HepG2 (cell line): Measurements from ENCODE around the gene C2orf76. TPM values are rescaled to one million over a fixed set of nuclear protein-coding genes. Genes with fewer than 3 reads are reported as not detected.

Experiments
- ATAC-seq: fragments of 200-7000 bp; cut with Tn5 transposase; 3 replicates; pipeline ENCODE4 v1.9.1; 2020; ENCODE audit warnings: mild to moderate bottlenecking, moderate library complexity
- BruUV-seq: library from RNA; stranded (reverse); fragments of 400-500 nt; replicated peaks from 2 replicates; lab custom pipeline; 2021; lab: Mats Ljungman, UMichigan
- CTCF ChIA-PET: fragments of 300-600 bp; formaldehyde crosslinking; extraction: SDS; loops from one replicate; lab custom pipeline; 2021; ENCODE audit warnings: low total read pairs, inconsistent platforms, low intra/inter-chr PET ratio; lab: Yijun Ruan, JAX
- POLR2A ChIA-PET: fragments of 350-600 bp; sonication (Branson Sonifier 250); formaldehyde crosslinking; loops from one replicate; lab custom pipeline; 2020; ENCODE audit warnings: antibody characterized with exemption, inconsistent platforms; lab: Yijun Ruan, JAX
- DNase-seq: peaks from one replicate; pipeline ENCODE4 v3.0.0-alpha.2; 2015; ENCODE audit warnings: low spot score
- FAIRE-seq: peaks from 3 replicates; lab custom pipeline; 2011; peaks lifted over from hg19 to GRCh38; lab: Jason Lieb, UNC
- H2AFZ ChIP-seq: one replicate; pipeline ENCODE4 v1.6.1; 2011; ENCODE audit warnings: low read length, inconsistent platforms
- H3K27ac ChIP-seq: fragments of 300-600 bp; 3 replicates; pipeline ENCODE4 v1.8.0; 2011; ENCODE audit warnings: mixed run types, mild to moderate bottlenecking, mixed read lengths, low read length, inconsistent platforms; ENCODE audit not compliant: insufficient read depth; ENCODE audit errors: extremely low read length
- H3K27me3 ChIP-seq, 2 experiments: fragments of 200-600 bp in 1 of 2; 2 replicates in 1 of 2; 3 replicates in 1 of 2; pipeline versions ENCODE4 v1.6.0 to v1.8.0; 2011; ENCODE audit warnings: low read length in 2 of 2, mild to moderate bottlenecking in 2 of 2, moderate library complexity in 2 of 2, inconsistent platforms in 1 of 2; ENCODE audit not compliant: insufficient read depth in 2 of 2, control insufficient read depth in 1 of 2
- H3K36me3 ChIP-seq, 2 experiments: fragments of 200-600 bp in 1 of 2; replicated peaks in 1 of 2; 2 replicates in 1 of 2; 3 replicates in 1 of 2; pipeline versions ENCODE4 v1.5.1 to v1.8.0; 2011; ENCODE audit warnings: low read length in 2 of 2, inconsistent platforms in 1 of 2; ENCODE audit not compliant: insufficient read depth in 2 of 2, control insufficient read depth in 1 of 2
- H3K4me1 ChIP-seq: 2 replicates; pipeline ENCODE4 v1.5.1; 2012; ENCODE audit warnings: low read length, inconsistent platforms; ENCODE audit not compliant: insufficient read depth
- H3K4me2 ChIP-seq: 2 replicates; pipeline ENCODE4 v1.6.0; 2011; ENCODE audit warnings: low read depth, low read length, inconsistent platforms
- H3K4me3 ChIP-seq, 3 experiments: fragments of 200-600 bp in 1 of 3; sonication (generic), shearing (Covaris generic) in 1 of 3; replicated peaks in 1 of 3; 2 replicates each; pipeline ENCODE4 v1.5.1; 2011 to 2016; ENCODE audit warnings: low read length in 3 of 3, inconsistent platforms in 2 of 3, low read depth in 2 of 3, mild to moderate bottlenecking in 2 of 3, control low read depth in 1 of 3, mixed read lengths in 1 of 3; ENCODE audit not compliant: insufficient read depth in 1 of 3
- H3K79me2 ChIP-seq: one replicate; pipeline ENCODE4 v1.6.1; 2011; ENCODE audit warnings: low read length, inconsistent platforms; ENCODE audit not compliant: insufficient read depth
- H3K9ac ChIP-seq: 2 replicates; pipeline ENCODE4 v1.6.0; 2011; ENCODE audit warnings: mild to moderate bottlenecking, low read depth, low read length, inconsistent platforms; ENCODE audit not compliant: insufficient read depth
- H3K9me3 ChIP-seq: 2 replicates; pipeline ENCODE4 v1.5.1; 2012; ENCODE audit warnings: mild to moderate bottlenecking, low read length
- H4K20me1 ChIP-seq: 2 replicates; pipeline ENCODE4 v1.6.0; 2011; ENCODE audit warnings: inconsistent platforms, mild to moderate bottlenecking, low read length, moderate library complexity; ENCODE audit not compliant: insufficient read depth
- CTCF ChIP-seq: sonication (generic); formaldehyde crosslinking; IDR thresholded peaks from 2 replicates; pipeline ENCODE4 v1.5.0; 2020; ENCODE audit warnings: mild to moderate bottlenecking, missing genetic modification reagents, moderate library complexity
- E2F5 ChIP-seq: sonication (generic); formaldehyde crosslinking; conservative IDR thresholded peaks from 2 replicates; pipeline ENCODE4 v1.4.0; 2020; ENCODE audit warnings: missing genetic modification reagents
- ETV6 ChIP-seq: sonication (generic); formaldehyde crosslinking; conservative IDR thresholded peaks from 2 replicates; pipeline ENCODE4 v1.4.0; 2020; ENCODE audit warnings: missing genetic modification reagents
- FOSL2 ChIP-seq: sonication (generic); formaldehyde crosslinking; IDR thresholded peaks from 2 replicates; pipeline ENCODE4 v1.4.0; 2020; ENCODE audit warnings: missing genetic modification reagents
- MAF1 ChIP-seq: sonication (generic); formaldehyde crosslinking; IDR thresholded peaks from 2 replicates; pipeline ENCODE4 v1.5.0; 2020; ENCODE audit warnings: missing genetic modification reagents, borderline replicate concordance
- MIER3 ChIP-seq: IDR thresholded peaks from 2 replicates; pipeline ENCODE4 v1.6.1; 2016; ENCODE audit warnings: missing compliant biosample characterization, borderline replicate concordance
- NFAT5 ChIP-seq: sonication (generic); formaldehyde crosslinking; IDR thresholded peaks from 2 replicates; pipeline ENCODE4 v1.4.0; 2020; ENCODE audit warnings: missing genetic modification reagents
- ZMYM2 ChIP-seq: sonication (generic); formaldehyde crosslinking; IDR thresholded peaks from 2 replicates; pipeline ENCODE4 v1.8.0; 2022; ENCODE audit warnings: mild to moderate bottlenecking, missing genetic modification reagents
- ZNF12 ChIP-seq: sonication (generic); formaldehyde crosslinking; IDR thresholded peaks from 2 replicates; pipeline ENCODE4 v1.5.0; 2020; ENCODE audit warnings: missing genetic modification reagents
- ZNF121 ChIP-seq: sonication (generic); formaldehyde crosslinking; IDR thresholded peaks from 2 replicates; pipeline ENCODE4 v1.5.0; 2020; ENCODE audit warnings: mild to moderate bottlenecking, missing genetic modification reagents
- ZNF432 ChIP-seq: sonication (generic); formaldehyde crosslinking; IDR thresholded peaks from 2 replicates; pipeline ENCODE4 v1.5.0; 2020; ENCODE audit warnings: missing genetic modification reagents, mild to moderate bottlenecking, borderline replicate concordance
- ZSCAN9 ChIP-seq: IDR thresholded peaks from 2 replicates; pipeline ENCODE4 v1.6.1; 2016; ENCODE audit warnings: borderline replicate concordance
- WGBS: methylation state at CpG from one replicate; pipeline ENCODE4 v1.1.6; 2017; ENCODE audit warnings: low lambda C conversion rate; 5-methylcytosine and 5-hydroxymethylcytosine counted together
- in situ Hi-C: cut with HindIII; loops from 2 replicates; pipeline ENCODE4 v1.10.0; 2017; ENCODE audit warnings: low pct_unique_long_range_greater_than_20kb; ENCODE audit not compliant: extremely low pct_ligation_motif_present
- intact Hi-C: fragments of 100-400 bp; cut with micrococcal nuclease; formaldehyde crosslinking; loops from one replicate; pipeline ENCODE4 v1.10.0; 2022; ENCODE audit not compliant: unreplicated experiment
- polyA plus RNA-seq, 8 experiments: library from polyadenylated mRNA; depleted of rRNA in 3 of 8; stranded (reverse) in 7 of 8; unstranded in 1 of 8; fragments of >200 nt; fragmentation: Illumina TruSeq in 4 of 8; extraction: Trizol in 4 of 8; gene quantifications; 2 replicates each; pipeline versions ENCODE4 v1.2.1 to v1.2.3, GENCODE V29; 2011 to 2016; ENCODE audit warnings: low read depth in 4 of 8, missing spikeins in 1 of 8, mixed read lengths in 1 of 8; ENCODE audit not compliant: insufficient read depth in 1 of 8
- total RNA-seq, 5 experiments: library from RNA; depleted of rRNA; stranded (reverse); fragments of >200 nt; fragmentation: Illumina TruSeq; extraction: Trizol; gene quantifications; 2 replicates each; pipeline ENCODE4 v1.2.3, GENCODE V29; 2016; ENCODE audit warnings: low read depth in 1 of 5

Gene C2orf76
- total and polyA plus RNA-seq, 2 of the 13 experiments (the other 11 are each of a cell fraction or from before 2014, with no cell fraction given): 7.7 to 8.5 TPM

- intact Hi-C loops (no loop called here), in situ Hi-C loops (no loop called here)
- Histone ChIP-seq H3K9ac (no peak overlapping the region), H3K27ac (no peak overlapping the region), H3K4me2 (no peak overlapping the region), H3K4me1 (no peaks in the 10 kb centered on the region), H4K20me1 (no peaks in the 10 kb centered on the region), H3K79me2 (no peaks in the 10 kb centered on the region), H3K27me3 (no peaks in the 10 kb centered on the region), H3K36me3 (no peaks in the 10 kb centered on the region), H2AFZ (no peak overlapping the region), H3K9me3 (no peaks in the 10 kb centered on the region), H3K4me3 (no peak overlapping the region)
- ChIA-PET POLR2A (no interaction called here), CTCF (no interaction called here)
- TF ChIP-seq ZNF121 (CRISPR knock-in tag): peak; percentile 67
- no peak for TF ChIP-seq CTCF (CRISPR knock-in tag)
- no peak for TF ChIP-seq ZNF12 (CRISPR knock-in tag)
- no peak for TF ChIP-seq E2F5 (CRISPR knock-in tag)
- BruUV-seq: no TSS peak
- FAIRE-seq (no peak), DNase-seq (no peak), ATAC-seq (no peak)
- WGBS: 85% methylated on average over 2 of the region's 2 CpGs
Observed at GRCh38 chr2:119333833-119334232, 32.8 kb downstream of the C2orf76 start.

- Histone ChIP-seq H3K4me1 (no peaks in the 10 kb centered on the region), H3K4me2 (no peak overlapping the region), H3K4me3 (no peak overlapping the region), H4K20me1 (no peaks in the 10 kb centered on the region), H3K9ac (no peak overlapping the region), H3K27ac (no peak overlapping the region), H2AFZ (no peak overlapping the region), H3K9me3 (no peaks in the 10 kb centered on the region), H3K36me3 (no peaks in the 10 kb centered on the region), H3K79me2 (no peaks in the 10 kb centered on the region), H3K27me3 (no peaks in the 10 kb centered on the region)
- FAIRE-seq: peak; percentile 8
- intact Hi-C loops (no loop called here), in situ Hi-C loops (no loop called here)
- ATAC-seq: no peak
- POLR2A ChIA-PET: no interaction called here
- no peak for DNase-seq
- CTCF ChIA-PET: no interaction called here
- BruUV-seq: no TSS peak
- 88% methylated on average over 3 of the region's 3 CpGs for WGBS
- TF ChIP-seq NFAT5 (CRISPR knock-in tag): no peak
- TF ChIP-seq ZMYM2 (CRISPR knock-in tag): no peak
- TF ChIP-seq MIER3: no peak
- TF ChIP-seq ZNF432: no peak
- TF ChIP-seq MAF1 (CRISPR knock-in tag): no peak
- TF ChIP-seq FOSL2: peak; percentile 22; the same call in 1 of the 2 replicates
- TF ChIP-seq ZSCAN9 (CRISPR knock-in tag): no peak
- TF ChIP-seq ETV6 (CRISPR knock-in tag): no peak
Observed at GRCh38 chr2:119333360-119333759, 33.3 kb downstream of the C2orf76 start.
